ENCODE measurements around the gene TAF10.

The TAF10 gene

DNA sequence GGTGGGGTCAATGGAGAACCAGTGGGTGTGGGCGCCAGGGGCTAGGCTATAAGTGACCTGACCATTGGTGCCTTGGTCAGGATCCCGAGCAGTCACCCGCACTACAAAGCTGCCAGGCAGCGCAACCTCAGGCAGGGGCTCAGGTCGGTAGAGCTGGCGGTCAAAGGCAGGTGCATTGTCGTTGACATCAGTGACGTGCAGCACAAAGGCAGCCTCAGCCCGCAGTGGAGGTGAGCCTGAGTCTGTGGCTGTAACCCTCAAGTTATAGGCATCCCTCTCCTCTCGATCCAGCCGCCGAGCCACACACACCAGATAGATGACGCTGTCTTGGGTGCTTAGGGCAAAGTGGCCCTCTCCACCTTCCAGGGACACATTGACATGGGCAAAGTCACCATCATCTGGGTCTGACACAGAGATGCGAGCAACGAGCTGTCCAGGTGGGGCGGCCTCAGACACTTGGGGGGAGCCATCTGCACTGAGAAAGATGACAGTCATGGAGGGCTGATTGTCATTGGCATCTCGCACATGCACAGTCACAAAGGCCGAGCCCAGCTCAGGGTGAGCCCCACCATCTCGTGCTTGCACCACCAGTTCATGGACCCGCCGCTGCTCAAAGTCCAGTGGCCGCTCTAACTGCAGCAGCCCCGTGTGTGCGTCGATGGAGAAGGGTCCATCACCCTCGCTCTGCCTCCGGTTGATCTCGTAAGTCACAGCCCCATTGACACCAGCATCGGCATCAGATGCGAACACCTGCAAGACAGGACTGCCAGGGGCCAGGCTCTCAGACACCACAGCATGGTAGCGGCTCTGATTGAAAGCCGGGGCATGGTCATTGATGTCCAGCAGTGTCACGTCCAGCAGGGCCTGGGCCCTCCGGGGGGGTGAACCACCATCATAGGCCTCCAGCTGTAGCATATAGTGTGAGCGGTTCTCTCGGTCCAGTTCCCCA, 28.3 kb upstream of the TAF10 start:
- DNase-seq (ENCODE audit: low spot score): no peak

DNA sequence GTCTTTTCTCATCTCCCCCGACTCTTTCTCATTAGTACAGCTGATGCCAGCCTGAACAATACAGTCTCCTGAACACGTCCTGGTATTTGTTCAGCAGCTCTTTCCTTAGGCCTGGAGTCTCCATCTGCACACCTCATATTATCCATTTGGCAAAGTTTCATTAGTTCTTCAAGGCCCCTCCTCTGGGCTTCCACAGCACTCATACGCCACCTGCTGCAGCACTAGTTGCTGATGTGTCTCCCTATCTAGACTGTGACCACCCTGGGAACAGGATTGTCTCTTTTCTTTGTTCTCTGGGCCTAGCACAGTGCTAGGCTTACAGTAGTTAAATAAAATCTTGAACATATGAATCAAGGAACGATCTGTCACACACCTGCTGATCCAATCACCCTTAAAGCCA, 26.4 kb upstream of the TAF10 start:
- DNase-seq (ENCODE audit: low spot score): no peak

DNA sequence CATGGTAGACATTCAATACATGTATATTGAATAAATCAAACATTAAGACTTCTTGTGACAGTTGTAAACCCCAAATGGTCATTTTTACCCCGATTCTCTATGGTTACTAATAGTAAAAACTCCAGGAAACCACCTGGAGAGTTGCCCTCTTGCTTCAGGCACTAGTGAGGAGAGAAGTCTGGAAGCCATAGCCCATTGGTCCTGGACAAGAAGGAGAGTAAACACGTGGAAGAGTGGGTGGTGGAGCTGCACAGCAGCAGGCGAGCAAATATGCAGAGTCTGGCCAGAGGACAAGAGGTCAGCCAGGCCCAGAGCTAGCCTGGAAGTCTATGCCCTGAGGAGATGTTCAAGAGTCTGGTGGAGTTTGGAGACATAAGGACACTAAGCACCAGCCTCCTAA, 25.9 kb upstream of the TAF10 start:
- DNase-seq (ENCODE audit: low spot score): no peak

DNA sequence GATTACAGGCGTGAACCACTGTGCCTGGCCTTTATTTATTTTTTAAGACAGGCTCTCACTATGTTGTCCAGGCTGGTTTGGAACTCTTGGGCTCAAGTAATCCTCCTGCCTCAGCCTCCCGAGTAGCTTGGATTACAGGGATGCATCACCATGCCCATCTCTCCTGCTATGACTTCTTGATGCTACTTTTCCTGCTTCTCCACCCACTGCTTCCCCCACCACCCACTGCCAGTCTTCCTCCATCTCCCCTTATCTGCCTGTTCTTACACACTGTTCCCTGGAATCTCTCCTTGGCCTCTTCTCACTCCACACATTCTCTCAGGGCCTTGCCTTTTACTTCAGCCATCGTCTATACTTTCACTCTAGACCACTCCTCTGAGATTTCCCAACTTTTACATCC, 24.5 kb upstream of the TAF10 start:
- DNase-seq (ENCODE audit: low spot score): no peak

DNA sequence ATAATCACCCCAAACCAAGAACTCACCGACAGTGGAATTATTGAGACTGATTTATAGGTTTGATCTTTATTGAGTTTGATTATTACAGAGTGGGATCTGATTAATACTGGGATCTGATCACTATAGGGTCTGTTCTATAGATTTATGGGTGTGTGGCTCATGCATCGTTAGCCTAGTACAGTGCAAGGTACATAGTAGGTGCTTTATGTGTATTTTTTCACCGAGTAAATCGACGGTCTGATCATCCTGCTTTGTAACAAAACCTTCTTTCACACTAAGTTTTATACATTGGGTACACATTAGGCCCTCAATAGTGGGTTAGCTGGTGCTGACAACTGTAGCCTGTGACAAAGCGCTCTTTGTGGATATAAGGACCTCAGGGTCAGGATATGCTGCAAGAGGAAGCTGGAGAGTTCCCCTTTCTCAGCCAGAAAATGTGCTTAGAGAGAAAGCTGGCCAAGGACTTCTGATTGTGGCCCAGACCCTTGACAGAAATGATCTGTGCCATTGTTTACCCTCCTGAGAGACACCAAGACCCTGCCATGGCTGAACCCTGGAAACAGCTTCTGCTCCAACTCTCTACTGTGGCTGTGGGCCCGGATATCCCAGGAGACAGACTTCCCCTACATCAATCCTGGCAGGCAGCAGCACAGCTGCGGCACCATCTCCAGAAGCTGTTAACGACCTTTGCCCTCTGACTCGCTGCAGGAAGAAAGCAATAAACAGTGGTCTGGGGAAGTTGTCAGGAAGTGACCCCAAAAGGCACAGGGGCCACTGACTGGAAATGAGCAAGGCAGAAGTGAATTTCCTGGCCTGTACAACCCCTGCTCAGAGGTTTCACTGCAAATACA, 23.3 kb upstream of the TAF10 start:
- DNase-seq (ENCODE audit: low spot score): peak; percentile 22

DNA sequence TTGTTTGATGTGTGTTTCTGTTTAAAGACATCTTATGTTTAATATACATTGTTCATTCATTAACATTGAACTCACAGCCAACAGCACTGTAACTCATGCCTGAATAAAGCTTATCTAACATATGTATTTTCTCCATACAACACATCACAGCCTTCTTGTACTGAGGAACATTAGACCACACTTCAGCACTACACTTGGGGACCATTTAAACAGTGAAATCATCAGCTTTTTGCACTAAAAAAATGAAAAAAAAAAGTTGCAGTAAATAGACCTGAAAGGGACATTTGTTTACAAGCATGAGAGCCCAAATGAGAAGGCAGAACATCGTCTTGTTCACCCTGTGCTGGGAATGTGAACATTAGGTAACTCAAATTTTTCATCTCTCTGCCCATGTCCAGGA, 22.5 kb upstream of the TAF10 start:
- DNase-seq (ENCODE audit: low spot score): no peak

DNA sequence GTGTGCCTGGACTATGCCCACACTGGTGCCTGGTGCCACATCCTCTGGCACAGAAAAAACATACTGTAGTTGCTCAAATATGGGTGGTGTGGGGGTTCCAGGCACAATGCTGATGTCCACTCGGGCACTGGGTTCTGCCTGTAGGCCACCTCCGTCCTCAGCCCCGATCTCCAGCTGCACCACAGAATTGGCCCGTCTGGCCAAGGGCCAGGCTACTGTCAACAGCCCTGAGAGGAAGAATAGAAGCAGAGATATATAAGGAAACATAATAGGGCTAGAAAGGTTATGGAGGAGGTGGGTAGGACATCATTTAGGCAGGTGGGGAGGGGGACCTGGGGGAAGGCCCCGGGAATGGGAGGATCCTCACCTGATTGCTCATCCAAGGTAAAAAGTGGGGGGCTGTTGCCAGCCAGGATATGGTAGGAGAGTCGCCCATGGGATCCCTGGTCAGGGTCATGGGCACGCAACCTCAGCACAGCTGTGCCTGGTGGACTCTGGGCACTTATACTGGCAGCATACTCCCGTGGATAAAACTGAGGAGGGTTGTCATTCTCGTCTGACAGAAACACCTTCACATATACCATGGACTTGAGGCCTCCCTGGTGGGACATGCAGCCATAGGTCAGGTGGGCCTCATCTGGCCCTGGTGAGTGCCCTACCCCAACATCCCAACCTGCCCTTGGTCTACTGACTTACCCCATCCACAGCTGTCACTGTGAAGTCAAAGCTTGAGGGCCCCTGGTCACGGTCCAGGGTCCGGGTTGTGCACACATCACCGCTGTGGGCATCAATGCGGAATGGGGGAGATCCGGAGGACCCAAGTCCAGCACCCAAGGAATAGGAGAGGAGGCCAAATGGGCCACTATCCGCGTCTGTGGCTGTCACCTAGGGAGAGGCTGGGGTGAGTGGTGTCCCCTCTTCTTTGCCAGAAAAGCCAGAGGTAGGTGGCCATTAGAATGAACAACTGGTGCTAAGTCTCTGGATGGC, 21.7 kb upstream of the TAF10 start:
- no peak for DNase-seq (ENCODE audit: low spot score)

DNA sequence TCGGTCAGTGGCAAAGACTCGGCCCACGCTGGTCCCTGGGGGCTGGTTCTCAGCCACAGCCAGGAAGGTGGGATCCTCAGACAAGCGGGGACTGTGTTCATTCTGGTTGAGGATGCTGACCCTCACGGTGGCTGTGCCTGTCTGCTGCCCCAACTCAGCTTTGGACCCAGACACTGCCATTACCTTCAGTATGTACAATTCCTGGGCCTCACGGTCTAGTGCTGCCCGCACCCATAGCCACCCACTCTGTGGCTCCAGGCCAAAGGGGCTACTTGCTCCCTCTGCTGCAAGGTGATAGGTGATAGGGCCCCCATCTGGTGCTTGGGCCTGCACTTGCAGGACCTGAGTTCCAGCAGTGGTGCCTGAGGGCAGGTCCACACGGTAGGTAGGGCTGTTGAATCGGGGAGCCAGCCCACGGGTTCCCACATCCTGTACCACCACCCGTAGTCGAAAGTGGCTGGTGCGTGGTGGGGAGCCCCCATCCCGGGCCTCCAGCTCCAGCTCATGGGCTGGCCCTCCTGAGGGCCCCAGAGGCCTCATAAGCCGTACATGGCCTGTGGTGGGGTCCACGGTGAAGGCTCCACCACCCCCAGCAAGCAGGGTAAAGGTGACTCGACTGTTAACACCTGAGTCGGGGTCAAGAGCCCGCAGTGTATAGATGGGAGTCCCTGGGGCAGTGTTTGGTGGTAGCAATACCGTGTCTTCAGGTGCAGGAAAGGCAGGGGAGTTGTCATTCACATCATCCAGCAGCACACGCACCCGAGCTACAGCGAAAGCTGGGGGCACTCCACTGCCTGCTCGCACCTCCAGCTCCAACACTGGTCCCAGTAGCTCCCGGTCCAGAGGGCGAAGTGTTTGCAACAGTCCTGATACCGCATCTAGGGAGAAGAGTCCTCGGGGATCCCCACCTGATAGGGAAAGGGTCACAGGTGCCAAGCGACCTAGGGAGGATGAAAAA, 20.4 kb upstream of the TAF10 start:
- DNase-seq (ENCODE audit: low spot score): no peak

DNA sequence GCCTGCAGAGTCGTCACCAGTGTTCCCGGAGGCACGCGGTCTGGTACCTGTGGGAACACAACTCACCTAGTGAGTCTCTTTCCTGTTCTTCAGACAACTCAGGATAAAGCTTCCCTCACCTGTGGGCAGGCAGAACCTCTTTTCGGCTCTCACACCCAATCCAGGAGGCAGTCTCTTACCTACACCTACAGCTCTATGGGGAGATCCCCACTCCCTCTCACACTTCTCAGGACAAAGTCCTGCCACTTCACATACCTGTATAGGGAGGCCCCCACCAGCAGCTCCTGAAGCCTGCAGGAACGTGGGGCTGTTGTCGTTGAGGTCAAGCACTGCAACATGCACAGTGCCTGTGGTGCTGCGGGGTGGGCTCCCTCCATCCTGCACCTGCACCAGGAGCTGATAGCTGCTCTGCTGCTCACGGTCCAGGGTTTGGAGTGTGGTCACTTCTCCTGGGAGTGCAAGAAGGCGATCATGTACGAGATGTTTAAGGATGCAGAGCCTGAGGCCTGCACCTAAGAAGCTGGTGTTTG, 19.4 kb upstream of the TAF10 start:
- DNase-seq (ENCODE audit: low spot score): no peak

DNA sequence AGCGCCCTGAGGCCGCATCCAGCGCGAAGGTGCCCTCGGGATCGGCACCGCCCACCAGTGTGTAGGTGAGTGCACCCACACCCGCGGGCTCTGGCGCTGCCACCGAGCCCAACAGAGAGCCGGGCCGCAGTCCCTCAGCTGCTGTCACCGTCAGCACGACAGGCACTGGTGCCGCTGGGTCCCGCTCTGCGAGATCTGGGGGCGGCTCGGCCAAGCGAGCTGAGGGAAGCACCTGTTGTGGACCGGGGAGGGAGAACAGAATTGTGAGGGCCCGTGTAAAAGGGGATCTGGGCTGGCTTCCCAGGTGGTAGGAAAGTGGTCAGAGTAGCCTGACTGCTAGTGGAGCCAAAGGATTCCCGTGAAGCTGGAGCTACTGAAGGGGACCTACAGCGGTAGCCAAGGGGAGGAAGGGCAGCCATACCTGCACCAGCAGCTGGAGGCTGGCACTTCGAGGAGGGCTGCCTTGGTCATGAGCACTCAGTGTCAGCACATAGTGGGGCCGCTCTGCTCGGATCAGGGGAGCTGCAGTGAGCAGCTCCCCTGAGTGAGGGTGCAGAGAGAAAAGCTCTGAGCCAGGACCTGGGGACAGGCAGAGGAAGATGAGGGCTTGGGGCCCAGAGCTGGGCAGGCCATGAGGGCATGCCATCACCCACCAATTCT, 18.7 kb upstream of the TAF10 start:
- DNase-seq (ENCODE audit: low spot score): no peak

DNA sequence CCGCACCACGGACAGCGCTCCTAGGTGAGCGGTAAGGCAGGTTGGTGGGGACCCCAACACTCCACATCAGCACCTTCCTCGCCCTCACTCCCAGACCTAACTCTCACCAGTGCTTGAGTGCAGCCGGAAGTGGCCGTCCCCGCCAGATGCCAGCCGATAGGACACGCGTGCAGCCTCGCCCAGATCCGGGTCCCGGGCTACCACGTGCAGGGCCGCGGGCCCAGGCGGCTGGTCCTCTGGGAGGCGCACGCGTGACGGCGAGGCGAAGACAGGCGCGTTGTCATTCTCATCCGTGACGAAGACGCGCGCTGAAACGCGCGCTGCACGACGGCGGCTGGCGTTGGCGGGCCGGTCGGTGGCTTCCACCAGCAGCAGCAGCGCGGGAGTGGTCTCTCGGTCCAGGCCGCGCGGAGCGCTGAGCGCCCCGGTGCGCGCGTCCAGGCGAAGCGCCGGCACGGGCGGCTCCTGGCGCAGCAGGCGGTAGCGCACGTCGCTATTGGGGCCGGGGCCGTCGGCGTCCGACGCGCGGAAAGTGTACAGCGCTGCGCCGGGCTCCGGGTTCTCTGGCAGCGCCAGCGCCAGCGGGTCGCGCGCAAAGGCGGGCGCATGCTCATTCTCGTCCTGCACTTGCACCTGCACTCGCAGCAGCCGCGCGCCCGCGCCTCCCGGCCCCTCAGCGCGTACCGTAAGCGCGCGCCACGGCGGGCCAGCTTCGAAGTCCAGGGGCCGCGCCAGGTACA, 18.0 kb upstream of the TAF10 start:
- peak; percentile 23 for DNase-seq (ENCODE audit: low spot score)

DNA sequence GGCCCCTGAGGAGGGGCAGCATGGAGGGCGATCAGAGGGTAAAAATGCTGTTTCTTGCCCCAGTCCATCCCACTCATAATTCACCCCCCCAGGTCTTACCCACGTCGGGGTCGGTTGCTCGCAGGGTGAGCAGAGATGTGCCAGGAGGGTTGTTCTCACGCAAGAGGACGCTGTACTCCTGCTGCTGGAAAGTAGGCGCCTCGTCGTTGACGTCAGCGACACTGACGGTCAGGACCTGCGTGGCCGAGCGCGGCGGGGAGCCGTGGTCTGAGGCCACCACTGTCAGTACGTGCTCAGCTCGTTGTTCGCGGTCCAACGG, 17.5 kb upstream of the TAF10 start:
- DNase-seq (ENCODE audit: low spot score): no peak

DNA sequence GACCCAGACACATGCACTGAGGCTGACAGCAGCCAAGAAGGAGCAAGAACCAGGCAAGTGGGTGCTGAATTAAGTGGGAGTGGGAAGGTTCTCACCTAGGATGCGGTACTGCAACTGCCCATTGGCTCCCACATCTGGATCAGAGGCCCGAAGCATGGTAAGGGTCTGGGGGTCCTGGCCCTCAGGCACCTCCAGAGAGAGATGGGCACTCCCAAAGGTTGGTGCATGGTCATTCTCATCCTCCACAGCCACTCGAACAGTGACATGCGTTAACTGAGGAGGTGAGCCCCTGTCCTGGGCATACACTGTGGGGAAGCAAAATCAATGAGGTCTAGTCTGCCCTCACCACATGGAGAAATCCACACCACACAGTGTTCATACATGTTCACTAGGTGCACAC, 16.5 kb upstream of the TAF10 start:
- DNase-seq (ENCODE audit: low spot score): no peak

DNA sequence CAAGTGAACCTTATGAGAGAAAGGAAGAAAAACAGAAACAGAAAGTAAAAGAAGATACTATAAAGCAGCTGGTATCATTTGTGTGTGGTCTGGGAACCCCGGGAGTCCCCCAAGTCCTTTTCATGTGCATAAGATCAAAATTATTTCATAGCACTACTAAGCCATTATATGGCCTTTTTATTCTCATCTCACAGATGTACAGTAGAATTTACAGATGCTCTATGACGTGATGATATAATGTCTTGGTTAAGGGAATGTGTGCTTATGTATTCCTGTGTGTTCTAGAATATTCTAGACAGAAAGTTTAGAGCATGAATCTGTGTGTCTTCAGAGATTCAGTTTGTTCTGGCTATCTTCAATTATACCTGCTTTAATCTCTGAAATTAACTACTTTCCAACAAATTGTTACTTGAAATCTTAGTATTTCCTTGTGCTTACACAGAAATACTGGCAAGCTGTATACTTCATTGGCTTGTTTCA, 15.8 kb upstream of the TAF10 start:
- DNase-seq (ENCODE audit: low spot score): no peak

DNA sequence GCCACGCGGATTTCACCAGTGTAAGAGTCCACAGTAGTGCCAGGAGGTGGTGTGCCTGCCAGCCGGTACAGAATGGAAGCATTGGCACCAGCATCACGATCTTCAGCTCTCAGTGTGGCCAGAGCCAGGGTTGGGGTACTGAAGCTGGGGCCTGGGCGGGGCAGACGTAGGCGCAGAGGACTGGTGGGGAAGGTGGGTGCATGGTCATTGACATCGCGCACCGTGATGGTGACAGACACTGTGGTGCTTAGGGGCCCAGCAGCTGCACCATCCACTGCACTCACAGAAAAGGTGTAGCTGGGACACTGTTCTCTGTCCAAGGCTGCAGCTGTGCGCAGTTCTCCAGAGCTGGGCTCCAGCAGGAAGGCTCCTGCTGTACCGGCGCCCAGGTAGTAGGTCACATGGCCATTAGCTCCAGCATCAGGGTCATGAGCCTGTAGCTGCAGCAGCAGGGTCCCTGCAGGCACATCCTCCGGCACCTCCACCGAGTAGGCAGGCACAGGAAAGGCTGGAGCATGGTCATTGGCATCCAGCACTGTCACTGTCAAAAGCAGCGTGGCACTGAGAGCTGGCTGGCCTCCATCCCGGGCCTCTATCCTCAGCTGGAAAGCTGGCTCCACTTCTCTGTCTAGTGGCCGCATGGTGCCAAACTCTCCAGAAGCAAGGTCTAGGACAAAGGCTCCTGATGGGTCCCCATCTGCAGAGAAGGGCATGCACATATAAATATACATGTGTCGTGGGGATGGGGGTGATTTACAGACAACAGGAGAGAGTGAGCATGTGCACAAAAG, 15.2 kb upstream of the TAF10 start:
- no peak for DNase-seq (ENCODE audit: low spot score)

DNA sequence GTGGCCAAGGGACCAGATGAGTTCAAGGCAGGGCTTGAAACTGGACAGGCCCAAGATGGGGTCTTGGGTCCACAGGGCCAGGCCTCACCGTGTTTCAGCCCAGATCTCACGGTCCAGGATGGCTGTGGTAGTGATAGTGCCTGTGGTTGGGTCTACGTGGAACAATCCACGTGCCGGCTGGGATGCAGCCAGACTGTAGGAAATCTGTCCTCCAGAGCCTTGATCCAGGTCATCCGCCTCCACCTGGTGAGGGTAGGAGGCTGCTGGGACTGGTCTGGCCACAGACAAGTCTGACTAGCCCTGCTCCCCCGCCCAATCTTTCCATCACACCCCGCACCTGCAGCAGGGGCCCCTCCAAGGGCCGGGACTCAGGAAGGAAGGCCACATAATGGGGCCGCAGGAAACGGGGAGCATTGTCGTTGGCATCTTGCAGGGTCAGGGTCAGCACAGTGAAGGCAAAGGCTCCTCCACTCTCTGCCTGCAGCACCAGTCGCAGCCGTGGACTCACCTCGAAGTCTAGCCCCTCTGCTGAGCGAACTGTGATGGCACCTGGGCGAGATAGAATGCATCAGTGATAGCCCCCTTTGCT, 13.9 kb upstream of the TAF10 start:
- DNase-seq (ENCODE audit: low spot score): no peak

DNA sequence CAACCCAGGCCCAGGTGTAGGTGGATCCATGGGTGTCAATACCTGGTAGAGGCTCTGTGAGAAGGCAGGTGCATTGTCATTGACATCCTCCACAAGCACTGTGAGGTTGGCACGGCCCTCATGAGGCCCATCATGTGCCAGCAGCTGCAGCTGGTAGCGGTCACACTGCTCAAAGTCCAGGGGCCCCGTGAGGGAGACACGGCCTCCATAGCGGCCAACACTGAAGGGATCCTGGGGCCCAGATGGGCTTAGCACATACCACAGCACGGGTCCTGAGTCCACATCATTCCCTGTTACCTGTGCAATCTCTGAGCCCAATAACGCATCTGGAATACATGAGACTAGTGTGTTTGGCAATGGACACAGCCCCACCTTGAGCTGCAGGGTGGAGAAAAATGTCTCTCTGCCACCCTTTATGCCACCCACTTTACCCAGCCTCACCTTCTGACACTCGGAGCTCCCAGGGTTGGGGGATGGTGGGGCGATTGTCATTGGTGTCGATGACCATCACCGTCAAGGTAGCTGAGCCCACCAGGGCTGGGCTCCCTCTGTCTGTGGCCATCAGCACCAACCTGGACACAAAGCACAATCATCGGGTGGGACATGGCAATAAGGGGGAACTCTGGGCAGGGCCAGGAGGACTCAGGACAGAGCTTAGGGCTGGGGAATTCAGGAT, 13.3 kb upstream of the TAF10 start:
- no peak for DNase-seq (ENCODE audit: low spot score)

All from kidney tubule cell (primary cell).